HepG2 (cell line): ENCODE data around the gene FKBP1A. TPM values are rescaled to one million over a fixed set of nuclear protein-coding genes. Genes with fewer than 3 reads are reported as not detected.

Source experiments
- ATAC-seq: fragments of 200-7000 bp; cut with Tn5 transposase; 3 replicates; pipeline ENCODE4 v1.9.1; 2020; ENCODE audit warnings: mild to moderate bottlenecking, moderate library complexity
- BruUV-seq: library from RNA; stranded (reverse); fragments of 400-500 nt; replicated peaks from 2 replicates; lab custom pipeline; 2021; lab: Mats Ljungman, UMichigan
- CTCF ChIA-PET: fragments of 300-600 bp; formaldehyde crosslinking; extraction: SDS; loops from one replicate; lab custom pipeline; 2021; ENCODE audit warnings: low total read pairs, inconsistent platforms, low intra/inter-chr PET ratio; lab: Yijun Ruan, JAX
- POLR2A ChIA-PET: fragments of 350-600 bp; sonication (Branson Sonifier 250); formaldehyde crosslinking; loops from one replicate; lab custom pipeline; 2020; ENCODE audit warnings: antibody characterized with exemption, inconsistent platforms; lab: Yijun Ruan, JAX
- DNase-seq: peaks from one replicate; pipeline ENCODE4 v3.0.0-alpha.2; 2015; ENCODE audit warnings: low spot score
- FAIRE-seq: peaks from 3 replicates; lab custom pipeline; 2011; peaks lifted over from hg19 to GRCh38; lab: Jason Lieb, UNC
- H2AFZ ChIP-seq: one replicate; pipeline ENCODE4 v1.6.1; 2011; ENCODE audit warnings: low read length, inconsistent platforms
- H3K27ac ChIP-seq: fragments of 300-600 bp; 3 replicates; pipeline ENCODE4 v1.8.0; 2011; ENCODE audit warnings: mixed run types, mild to moderate bottlenecking, mixed read lengths, low read length, inconsistent platforms; ENCODE audit not compliant: insufficient read depth; ENCODE audit errors: extremely low read length
- H3K27me3 ChIP-seq, 2 experiments: fragments of 200-600 bp in 1 of 2; 2 replicates in 1 of 2; 3 replicates in 1 of 2; pipeline versions ENCODE4 v1.6.0 to v1.8.0; 2011; ENCODE audit warnings: low read length in 2 of 2, mild to moderate bottlenecking in 2 of 2, moderate library complexity in 2 of 2, inconsistent platforms in 1 of 2; ENCODE audit not compliant: insufficient read depth in 2 of 2, control insufficient read depth in 1 of 2
- H3K36me3 ChIP-seq, 2 experiments: fragments of 200-600 bp in 1 of 2; replicated peaks in 1 of 2; 2 replicates in 1 of 2; 3 replicates in 1 of 2; pipeline versions ENCODE4 v1.5.1 to v1.8.0; 2011; ENCODE audit warnings: low read length in 2 of 2, inconsistent platforms in 1 of 2; ENCODE audit not compliant: insufficient read depth in 2 of 2, control insufficient read depth in 1 of 2
- H3K4me1 ChIP-seq: 2 replicates; pipeline ENCODE4 v1.5.1; 2012; ENCODE audit warnings: low read length, inconsistent platforms; ENCODE audit not compliant: insufficient read depth
- H3K4me2 ChIP-seq: 2 replicates; pipeline ENCODE4 v1.6.0; 2011; ENCODE audit warnings: low read depth, low read length, inconsistent platforms
- H3K4me3 ChIP-seq, 3 experiments: fragments of 200-600 bp in 1 of 3; sonication (generic), shearing (Covaris generic) in 1 of 3; replicated peaks in 1 of 3; 2 replicates each; pipeline ENCODE4 v1.5.1; 2011 to 2016; ENCODE audit warnings: low read length in 3 of 3, inconsistent platforms in 2 of 3, low read depth in 2 of 3, mild to moderate bottlenecking in 2 of 3, control low read depth in 1 of 3, mixed read lengths in 1 of 3; ENCODE audit not compliant: insufficient read depth in 1 of 3
- H3K79me2 ChIP-seq: one replicate; pipeline ENCODE4 v1.6.1; 2011; ENCODE audit warnings: low read length, inconsistent platforms; ENCODE audit not compliant: insufficient read depth
- H3K9ac ChIP-seq: 2 replicates; pipeline ENCODE4 v1.6.0; 2011; ENCODE audit warnings: mild to moderate bottlenecking, low read depth, low read length, inconsistent platforms; ENCODE audit not compliant: insufficient read depth
- H3K9me3 ChIP-seq: 2 replicates; pipeline ENCODE4 v1.5.1; 2012; ENCODE audit warnings: mild to moderate bottlenecking, low read length
- H4K20me1 ChIP-seq: 2 replicates; pipeline ENCODE4 v1.6.0; 2011; ENCODE audit warnings: inconsistent platforms, mild to moderate bottlenecking, low read length, moderate library complexity; ENCODE audit not compliant: insufficient read depth
- BORCS8-MEF2B ChIP-seq: sonication (generic); formaldehyde crosslinking; IDR thresholded peaks from 2 replicates; pipeline ENCODE4 v1.8.0; 2022; ENCODE audit warnings: mild to moderate bottlenecking, missing genetic modification reagents
- TEAD2 ChIP-seq: sonication (generic); formaldehyde crosslinking; IDR thresholded peaks from 2 replicates; pipeline ENCODE4 v1.9.0; 2021; ENCODE audit warnings: missing genetic modification reagents
- ZNF563 ChIP-seq: sonication (generic); formaldehyde crosslinking; IDR thresholded peaks from 2 replicates; pipeline ENCODE4 v1.8.0; 2022; ENCODE audit warnings: mild to moderate bottlenecking, moderate library complexity, missing genetic modification reagents
- ZNF687 ChIP-seq: sonication (generic); formaldehyde crosslinking; IDR thresholded peaks from 2 replicates; pipeline ENCODE4 v1.5.1; 2020; ENCODE audit warnings: mild to moderate bottlenecking, missing genetic modification reagents, moderate library complexity
- WGBS: methylation state at CpG from one replicate; pipeline ENCODE4 v1.1.6; 2017; ENCODE audit warnings: low lambda C conversion rate; 5-methylcytosine and 5-hydroxymethylcytosine counted together
- in situ Hi-C: cut with HindIII; loops from 2 replicates; pipeline ENCODE4 v1.10.0; 2017; ENCODE audit warnings: low pct_unique_long_range_greater_than_20kb; ENCODE audit not compliant: extremely low pct_ligation_motif_present
- intact Hi-C: fragments of 100-400 bp; cut with micrococcal nuclease; formaldehyde crosslinking; loops from one replicate; pipeline ENCODE4 v1.10.0; 2022; ENCODE audit not compliant: unreplicated experiment
- polyA plus RNA-seq, 8 experiments: library from polyadenylated mRNA; depleted of rRNA in 3 of 8; stranded (reverse) in 7 of 8; unstranded in 1 of 8; fragments of >200 nt; fragmentation: Illumina TruSeq in 4 of 8; extraction: Trizol in 4 of 8; gene quantifications; 2 replicates each; pipeline versions ENCODE4 v1.2.1 to v1.2.3, GENCODE V29; 2011 to 2016; ENCODE audit warnings: low read depth in 4 of 8, missing spikeins in 1 of 8, mixed read lengths in 1 of 8; ENCODE audit not compliant: insufficient read depth in 1 of 8
- total RNA-seq, 5 experiments: library from RNA; depleted of rRNA; stranded (reverse); fragments of >200 nt; fragmentation: Illumina TruSeq; extraction: Trizol; gene quantifications; 2 replicates each; pipeline ENCODE4 v1.2.3, GENCODE V29; 2016; ENCODE audit warnings: low read depth in 1 of 5
- TF ChIP-seq, protein P1 (sequence below): sonication (generic); formaldehyde crosslinking; IDR thresholded peaks from 2 replicates; pipeline ENCODE4 v1.5.1; 2020; ENCODE audit warnings: missing genetic modification reagents, mild to moderate bottlenecking, borderline replicate concordance

The FKBP1A gene
- total and polyA plus RNA-seq, 2 of the 13 experiments (the other 11 are each of a cell fraction or from before 2014, with no cell fraction given): 119 to 468 TPM

- 14% methylated on average over 17 of the region's 17 CpGs for WGBS
- no peaks in the 10 kb centered on the region; a peak in 2 of 5 replicates for H3K27me3 ChIP-seq
- no peak overlapping the region for H3K9ac ChIP-seq
- peak overlapping the region; percentile 16; the same call in 1 of the 2 replicates for H3K4me2 ChIP-seq
- no peak overlapping the region for H3K4me3 ChIP-seq
- TF ChIP-seq ZNF563 (CRISPR knock-in tag): no peak; the same call in 1 of the 2 replicates
- TF ChIP-seq ZNF687 (CRISPR knock-in tag): peak; percentile 43
- 0 out of 2 replicates have a peak, but pooled peaks have one; percentile 45 for TF ChIP-seq BORCS8-MEF2B (CRISPR knock-in tag)
- TF ChIP-seq TEAD2 (CRISPR knock-in tag): 0 out of 2 replicates have a peak, but pooled peaks have one; percentile 16
- TF ChIP-seq, protein P1, sequence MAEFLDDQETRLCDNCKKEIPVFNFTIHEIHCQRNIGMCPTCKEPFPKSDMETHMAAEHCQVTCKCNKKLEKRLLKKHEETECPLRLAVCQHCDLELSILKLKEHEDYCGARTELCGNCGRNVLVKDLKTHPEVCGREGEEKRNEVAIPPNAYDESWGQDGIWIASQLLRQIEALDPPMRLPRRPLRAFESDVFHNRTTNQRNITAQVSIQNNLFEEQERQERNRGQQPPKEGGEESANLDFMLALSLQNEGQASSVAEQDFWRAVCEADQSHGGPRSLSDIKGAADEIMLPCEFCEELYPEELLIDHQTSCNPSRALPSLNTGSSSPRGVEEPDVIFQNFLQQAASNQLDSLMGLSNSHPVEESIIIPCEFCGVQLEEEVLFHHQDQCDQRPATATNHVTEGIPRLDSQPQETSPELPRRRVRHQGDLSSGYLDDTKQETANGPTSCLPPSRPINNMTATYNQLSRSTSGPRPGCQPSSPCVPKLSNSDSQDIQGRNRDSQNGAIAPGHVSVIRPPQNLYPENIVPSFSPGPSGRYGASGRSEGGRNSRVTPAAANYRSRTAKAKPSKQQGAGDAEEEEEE (CRISPR knock-in tag): 0 out of 2 replicates have a peak, but pooled peaks have one; percentile 55
- no peak for FAIRE-seq
- H2AFZ ChIP-seq: no peak overlapping the region
- no peaks in the 10 kb centered on the region for H3K9me3 ChIP-seq
- no TSS peak for BruUV-seq
- peaks cover 8% of the 10 kb centered on the region for H3K79me2 ChIP-seq
- DNase-seq: no peak
- ChIA-PET CTCF (no interaction called here), POLR2A (interaction anchor here (0.9 kb wide), 1 partner anchor 145 kb away, joined by 3 read pairs; no protein-coding TSS in a partner anchor)
- no peak overlapping the region for H3K27ac ChIP-seq
- H4K20me1 ChIP-seq: peaks cover 3% of the 10 kb centered on the region; the same call in 1 of the 2 replicates
- intact Hi-C loops (no loop called here), in situ Hi-C loops (no loop called here)
- H3K36me3 ChIP-seq: no peaks in the 10 kb centered on the region
- H3K4me1 ChIP-seq: peaks cover 41% of the 10 kb centered on the region
- ATAC-seq: no peak
Observed at GRCh38 chr20:1320902-1321653, 71.8 kb downstream of the FKBP1A start.
